OCI-LY1 (cell line): ENCODE measurements around the gene MX1.

Source experiments
- H2AFZ ChIP-seq: fragments of 200-600 bp; sonication (generic), shearing (Covaris generic); 2 replicates; pipeline ENCODE4 v1.6.0; 2014; ENCODE audit warnings: antibody characterized with exemption, mild to moderate bottlenecking, low read length
- H3F3A ChIP-seq: fragments of 200-600 bp; sonication (generic), shearing (Covaris generic); 2 replicates; pipeline ENCODE4 v1.6.0; 2014; ENCODE audit warnings: mild to moderate bottlenecking, antibody characterized with exemption, low read length, moderate library complexity; ENCODE audit not compliant: insufficient read depth
- H3K27ac ChIP-seq: fragments of 200-600 bp; sonication (generic); 2 replicates; pipeline ENCODE4 v1.5.1; 2014; ENCODE audit warnings: low read length, mixed run types, mild to moderate bottlenecking, low read depth; ENCODE audit not compliant: poor library complexity, severe bottlenecking
- H3K27me3 ChIP-seq: fragments of 200-600 bp; sonication (generic); 2 replicates; pipeline ENCODE4 v1.6.0; 2014; ENCODE audit warnings: antibody characterized with exemption, mild to moderate bottlenecking, low read length, moderate library complexity; ENCODE audit not compliant: insufficient read depth
- H3K36me3 ChIP-seq: fragments of 200-600 bp; sonication (generic); 2 replicates; pipeline ENCODE4 v1.6.1; 2014; ENCODE audit warnings: mild to moderate bottlenecking, antibody characterized with exemption, low read length, moderate library complexity, mixed read lengths; ENCODE audit not compliant: insufficient read depth
- H3K4me1 ChIP-seq: fragments of 200-600 bp; sonication (generic); 2 replicates; pipeline ENCODE4 v1.5.1; 2014; ENCODE audit warnings: mild to moderate bottlenecking, low read length, moderate library complexity; ENCODE audit not compliant: insufficient read depth, severe bottlenecking
- H3K4me2 ChIP-seq: fragments of 200-600 bp; sonication (generic), shearing (Covaris generic); 2 replicates; pipeline ENCODE4 v1.6.1; 2014; ENCODE audit warnings: low read length
- H3K4me3 ChIP-seq: fragments of 200-600 bp; sonication (generic); 2 replicates; pipeline ENCODE4 v1.5.1; 2014; ENCODE audit warnings: low read length, low read depth, mild to moderate bottlenecking, mixed read lengths; ENCODE audit not compliant: poor library complexity, severe bottlenecking
- H3K79me2 ChIP-seq: fragments of 200-600 bp; shearing (Covaris generic); 2 replicates; pipeline ENCODE4 v1.6.1; 2016; ENCODE audit warnings: mixed run types, low read length, mixed read lengths; ENCODE audit not compliant: insufficient read depth
- H3K9ac ChIP-seq: fragments of 200-600 bp; sonication (generic), shearing (Covaris generic); 2 replicates; pipeline ENCODE4 v1.6.1; 2014; ENCODE audit warnings: mild to moderate bottlenecking, low read length, mixed read lengths
- H3K9me2 ChIP-seq: fragments of 200-600 bp; sonication (generic), shearing (Covaris generic); 2 replicates; pipeline ENCODE4 v1.6.1; 2014; ENCODE audit warnings: low read depth, mild to moderate bottlenecking, low read length, mixed read lengths
- H3K9me3 ChIP-seq: fragments of 200-600 bp; shearing (Covaris generic); 2 replicates; pipeline ENCODE4 v1.6.1; 2014; ENCODE audit warnings: low read length, mixed read lengths
- H4K20me1 ChIP-seq: fragments of 200-600 bp; sonication (generic), shearing (Covaris generic); 2 replicates; pipeline ENCODE4 v1.6.0; 2016; ENCODE audit warnings: mild to moderate bottlenecking, low read length; ENCODE audit not compliant: insufficient read depth
- CTCF ChIP-seq: fragments of 200-600 bp; sonication (generic), shearing (Covaris generic); IDR thresholded peaks from 2 replicates; pipeline ENCODE4 v1.5.1; 2017; ENCODE audit warnings: mild to moderate bottlenecking, antibody characterized with exemption, low read length, moderate library complexity, mixed read lengths
- EZH2 ChIP-seq: fragments of 200-600 bp; sonication (generic), shearing (Covaris generic); IDR thresholded peaks from 2 replicates; pipeline ENCODE4 v1.8.0; 2017; ENCODE audit warnings: borderline replicate concordance, mixed run types, mild to moderate bottlenecking, antibody characterized with exemption, low read length, moderate library complexity, mixed read lengths

The MX1 gene

DNA sequence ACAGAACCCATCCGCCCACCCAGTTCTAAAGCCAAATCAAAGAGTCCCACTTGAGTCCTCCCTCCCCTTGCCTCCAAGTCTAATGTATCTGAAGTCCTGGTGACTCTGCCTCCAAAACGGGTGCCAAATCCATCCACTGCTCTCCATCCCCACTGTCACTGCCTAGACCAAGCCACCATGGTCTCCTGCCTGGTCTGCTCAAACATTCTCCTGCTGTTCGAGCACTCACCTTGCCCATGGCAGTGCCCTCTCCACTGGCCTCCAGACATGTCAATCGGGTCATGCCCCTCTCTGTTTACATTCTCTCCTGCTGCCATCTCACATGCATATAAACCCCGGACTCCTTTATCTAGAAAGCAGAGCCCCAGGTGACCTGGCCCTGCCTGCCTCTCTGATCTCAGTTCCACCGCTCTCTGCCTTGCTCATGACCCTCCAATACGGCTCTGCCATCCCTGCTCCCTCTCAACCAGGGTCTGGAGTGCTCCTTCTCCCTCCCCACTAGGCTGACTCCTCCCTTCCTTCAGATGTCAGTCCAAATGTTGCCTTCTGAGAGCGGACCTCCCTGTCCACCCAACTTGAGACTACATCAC, 32.1 kb upstream of the MX1 start:
- H4K20me1 ChIP-seq = no peaks in the 10 kb centered on the region
- no peak overlapping the region for H2AFZ ChIP-seq
- H3K9me3 ChIP-seq = no peaks in the 10 kb centered on the region
- no peak overlapping the region for H3K27ac ChIP-seq
- H3K36me3 ChIP-seq = peaks cover 79% of the 10 kb centered on the region
- H3F3A ChIP-seq = no peaks in the 10 kb centered on the region
- no peak overlapping the region for H3K9ac ChIP-seq
- no peak overlapping the region for H3K4me3 ChIP-seq
- H3K9me2 ChIP-seq = no peaks in the 10 kb centered on the region
- TF ChIP-seq EZH2 = no peak
- TF ChIP-seq CTCF = no peak
- no peaks in the 10 kb centered on the region for H3K27me3 ChIP-seq
- H3K79me2 ChIP-seq = no peaks in the 10 kb centered on the region
- H3K4me1 ChIP-seq = no peaks in the 10 kb centered on the region
- no peak overlapping the region for H3K4me2 ChIP-seq

GRCh38 chr21:41396558-41397075, 29.4 kb upstream of the MX1 start:
- H3K9me3 ChIP-seq = no peaks in the 10 kb centered on the region
- H3K4me2 ChIP-seq = no peak overlapping the region
- no peak for TF ChIP-seq CTCF
- TF ChIP-seq EZH2 = no peak
- H3K27me3 ChIP-seq = no peaks in the 10 kb centered on the region
- no peak overlapping the region for H3K9ac ChIP-seq
- no peak overlapping the region for H3K4me3 ChIP-seq
- H3K4me1 ChIP-seq = no peaks in the 10 kb centered on the region
- no peaks in the 10 kb centered on the region for H3K79me2 ChIP-seq
- H2AFZ ChIP-seq = no peak overlapping the region
- no peaks in the 10 kb centered on the region for H3F3A ChIP-seq
- no peaks in the 10 kb centered on the region for H3K9me2 ChIP-seq
- H3K27ac ChIP-seq = no peak overlapping the region
- no peaks in the 10 kb centered on the region for H4K20me1 ChIP-seq
- peaks cover 80% of the 10 kb centered on the region for H3K36me3 ChIP-seq

DNA sequence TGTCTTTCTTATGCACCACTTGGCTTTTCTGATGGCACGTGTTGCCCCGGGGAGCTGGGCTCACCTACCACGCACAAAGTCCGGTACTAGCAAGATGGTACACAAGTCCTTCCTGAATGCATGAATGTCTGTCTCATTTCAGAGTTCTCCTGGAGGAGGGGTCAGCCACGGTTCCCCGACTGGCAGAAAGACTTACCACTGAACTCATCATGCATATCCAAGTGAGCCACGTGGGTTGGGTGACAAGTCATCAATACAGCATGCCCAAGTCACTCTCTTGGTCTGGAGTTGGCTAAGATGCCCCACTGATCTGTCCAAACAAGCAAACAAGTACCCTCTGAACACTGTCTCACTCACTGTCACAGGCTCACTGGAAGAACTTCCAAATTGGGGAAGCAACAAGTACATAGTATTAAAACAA, 28.6 kb upstream of the MX1 start:
- Histone ChIP-seq H3K4me1 (no peaks in the 10 kb centered on the region), H4K20me1 (no peaks in the 10 kb centered on the region), H3K36me3 (peaks cover 79% of the 10 kb centered on the region), H3K9me2 (no peaks in the 10 kb centered on the region), H3K27me3 (no peaks in the 10 kb centered on the region), H3F3A (no peaks in the 10 kb centered on the region), H3K4me3 (no peak overlapping the region), H3K4me2 (no peak overlapping the region), H3K9me3 (no peaks in the 10 kb centered on the region), H3K79me2 (no peaks in the 10 kb centered on the region), H2AFZ (no peak overlapping the region), H3K9ac (no peak overlapping the region), H3K27ac (no peak overlapping the region)
- TF ChIP-seq CTCF (no peak), EZH2 (no peak)
